Neural cell (in vitro differentiated cells): ENCODE results near the gene UBE2F.

Experiments used
- EP300 ChIP-seq: fragments of 450-650 bp; conservative IDR thresholded peaks from 2 replicates; pipeline ENCODE4 v1.6.1; 2014; ENCODE audit warnings: antibody characterized with exemption, mild to moderate bottlenecking, moderate library complexity; ENCODE audit not compliant: poor library complexity, severe bottlenecking
- EZH2 ChIP-seq: fragments of 200-600, 300-800 bp; shearing (Covaris generic), sonication (generic); IDR thresholded peaks from 2 replicates; pipeline ENCODE4 v1.6.1; 2014; ENCODE audit warnings: antibody characterized with exemption, low read length, borderline replicate concordance, mild to moderate bottlenecking; ENCODE audit not compliant: insufficient read depth, poor library complexity, severe bottlenecking
- MXI1 ChIP-seq: fragments of 450-650 bp; conservative IDR thresholded peaks from 2 replicates; pipeline ENCODE4 v1.6.1; 2014; ENCODE audit warnings: antibody characterized with exemption, mild to moderate bottlenecking; ENCODE audit not compliant: poor library complexity, severe bottlenecking
- POLR2AphosphoS5 ChIP-seq: IDR thresholded peaks from 2 replicates; pipeline ENCODE4 v1.6.1; 2012
- RAD21 ChIP-seq: fragments of 450-650 bp; conservative IDR thresholded peaks from 2 replicates; pipeline ENCODE4 v1.6.1; 2014; ENCODE audit warnings: antibody characterized with exemption, mild to moderate bottlenecking, moderate library complexity
- TAF1 ChIP-seq: IDR thresholded peaks from 2 replicates; pipeline ENCODE4 v1.6.1; 2012; ENCODE audit warnings: low read depth
- TF ChIP-seq, protein P1 (sequence below): fragments of 450-650 bp; IDR thresholded peaks from 2 replicates; pipeline ENCODE4 v1.5.1; 2014; ENCODE audit warnings: antibody characterized with exemption, mild to moderate bottlenecking, moderate library complexity; ENCODE audit not compliant: poor library complexity, severe bottlenecking
- TF ChIP-seq, protein P2 (sequence below): IDR thresholded peaks from 2 replicates; pipeline ENCODE4 v1.6.1; 2012; ENCODE audit warnings: borderline replicate concordance

DNA sequence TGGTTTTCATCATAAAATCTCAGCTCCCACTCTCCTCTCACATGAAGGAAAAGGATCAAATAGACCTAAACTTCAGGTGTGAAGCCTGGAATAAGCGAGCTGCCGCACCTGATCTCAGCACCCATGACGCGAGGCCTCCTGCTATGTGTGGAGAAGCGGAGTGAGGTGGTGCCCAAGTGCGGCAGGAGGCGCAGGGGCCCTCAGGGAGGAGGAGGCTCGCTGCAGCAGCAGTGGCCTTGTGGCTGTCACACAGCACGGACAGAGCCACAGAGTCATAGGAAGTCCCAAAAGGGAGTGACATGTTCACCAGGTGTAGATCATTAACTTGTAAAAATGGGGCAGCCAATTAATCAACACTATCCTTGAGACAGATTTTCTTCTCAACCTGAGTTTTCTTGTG, 103.1 kb downstream of the UBE2F start:
- TF ChIP-seq, protein P1, sequence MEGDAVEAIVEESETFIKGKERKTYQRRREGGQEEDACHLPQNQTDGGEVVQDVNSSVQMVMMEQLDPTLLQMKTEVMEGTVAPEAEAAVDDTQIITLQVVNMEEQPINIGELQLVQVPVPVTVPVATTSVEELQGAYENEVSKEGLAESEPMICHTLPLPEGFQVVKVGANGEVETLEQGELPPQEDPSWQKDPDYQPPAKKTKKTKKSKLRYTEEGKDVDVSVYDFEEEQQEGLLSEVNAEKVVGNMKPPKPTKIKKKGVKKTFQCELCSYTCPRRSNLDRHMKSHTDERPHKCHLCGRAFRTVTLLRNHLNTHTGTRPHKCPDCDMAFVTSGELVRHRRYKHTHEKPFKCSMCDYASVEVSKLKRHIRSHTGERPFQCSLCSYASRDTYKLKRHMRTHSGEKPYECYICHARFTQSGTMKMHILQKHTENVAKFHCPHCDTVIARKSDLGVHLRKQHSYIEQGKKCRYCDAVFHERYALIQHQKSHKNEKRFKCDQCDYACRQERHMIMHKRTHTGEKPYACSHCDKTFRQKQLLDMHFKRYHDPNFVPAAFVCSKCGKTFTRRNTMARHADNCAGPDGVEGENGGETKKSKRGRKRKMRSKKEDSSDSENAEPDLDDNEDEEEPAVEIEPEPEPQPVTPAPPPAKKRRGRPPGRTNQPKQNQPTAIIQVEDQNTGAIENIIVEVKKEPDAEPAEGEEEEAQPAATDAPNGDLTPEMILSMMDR: no peak
- no peak for TF ChIP-seq EZH2
- TF ChIP-seq, protein P2, sequence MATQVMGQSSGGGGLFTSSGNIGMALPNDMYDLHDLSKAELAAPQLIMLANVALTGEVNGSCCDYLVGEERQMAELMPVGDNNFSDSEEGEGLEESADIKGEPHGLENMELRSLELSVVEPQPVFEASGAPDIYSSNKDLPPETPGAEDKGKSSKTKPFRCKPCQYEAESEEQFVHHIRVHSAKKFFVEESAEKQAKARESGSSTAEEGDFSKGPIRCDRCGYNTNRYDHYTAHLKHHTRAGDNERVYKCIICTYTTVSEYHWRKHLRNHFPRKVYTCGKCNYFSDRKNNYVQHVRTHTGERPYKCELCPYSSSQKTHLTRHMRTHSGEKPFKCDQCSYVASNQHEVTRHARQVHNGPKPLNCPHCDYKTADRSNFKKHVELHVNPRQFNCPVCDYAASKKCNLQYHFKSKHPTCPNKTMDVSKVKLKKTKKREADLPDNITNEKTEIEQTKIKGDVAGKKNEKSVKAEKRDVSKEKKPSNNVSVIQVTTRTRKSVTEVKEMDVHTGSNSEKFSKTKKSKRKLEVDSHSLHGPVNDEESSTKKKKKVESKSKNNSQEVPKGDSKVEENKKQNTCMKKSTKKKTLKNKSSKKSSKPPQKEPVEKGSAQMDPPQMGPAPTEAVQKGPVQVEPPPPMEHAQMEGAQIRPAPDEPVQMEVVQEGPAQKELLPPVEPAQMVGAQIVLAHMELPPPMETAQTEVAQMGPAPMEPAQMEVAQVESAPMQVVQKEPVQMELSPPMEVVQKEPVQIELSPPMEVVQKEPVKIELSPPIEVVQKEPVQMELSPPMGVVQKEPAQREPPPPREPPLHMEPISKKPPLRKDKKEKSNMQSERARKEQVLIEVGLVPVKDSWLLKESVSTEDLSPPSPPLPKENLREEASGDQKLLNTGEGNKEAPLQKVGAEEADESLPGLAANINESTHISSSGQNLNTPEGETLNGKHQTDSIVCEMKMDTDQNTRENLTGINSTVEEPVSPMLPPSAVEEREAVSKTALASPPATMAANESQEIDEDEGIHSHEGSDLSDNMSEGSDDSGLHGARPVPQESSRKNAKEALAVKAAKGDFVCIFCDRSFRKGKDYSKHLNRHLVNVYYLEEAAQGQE: no peak
- no peak for TF ChIP-seq POLR2AphosphoS5
- TF ChIP-seq TAF1: no peak
- TF ChIP-seq EP300: no peak
- no peak for TF ChIP-seq RAD21
- no peak for TF ChIP-seq MXI1
